Epithelial cell of alveolus of lung (primary cell): Measurements from ENCODE around the gene C1orf56. TPM values are rescaled to one million over a fixed set of nuclear protein-coding genes. Genes with fewer than 3 reads are reported as not detected.

Source experiments
- total RNA-seq: library from RNA; depleted of rRNA; stranded (reverse); fragments of >200 nt; gene quantifications from 2 replicates; pipeline ENCODE4 v1.2.1, GENCODE V29; 2015

C1orf56 gene
- 3.0 and 3.9 TPM in 2 replicates for total RNA-seq

GRCh38 chr1:151047591-151047924, at the start of gene C1orf56:
Gene C1orf56 (plus strand): TSS chr1:151047751. CDS start chr1:151047848, 97 bp downstream.

GRCh38 chr1:151006327-151007052, 41.1 kb upstream of the C1orf56 start, which contains the start of gene MINDY1:
Gene MINDY1 (minus strand): TSS chr1:151006902. CDS start chr1:151002617, 4,285 bp downstream.

GRCh38 chr1:151008244-151009205, 39.0 kb upstream of the C1orf56 start, which contains the start of gene PRUNE1:
Gene PRUNE1 (plus strand): TSS chr1:151008449. CDS start chr1:151008633, 184 bp downstream.

GRCh38 chr1:151036356-151036755, 11.2 kb upstream of the C1orf56 start, which contains the start of gene BNIPL:
Gene BNIPL (plus strand): TSS chr1:151036586. CDS start chr1:151036726, 140 bp downstream.

GRCh38 chr1:151059109-151060006, 11.8 kb downstream of the C1orf56 start, which contains the start of gene CDC42SE1:
Gene CDC42SE1 (minus strand): TSS chr1:151059622. CDS start chr1:151055730, 3,892 bp downstream.

GRCh38 chr1:151060007-151060656, 12.6 kb downstream of the C1orf56 start, which contains the start of gene MLLT11:
Gene MLLT11 (plus strand): TSS chr1:151060397. CDS start chr1:151067225, 6,828 bp downstream.

GRCh38 chr1:151070474-151071276, 23.1 kb downstream of the C1orf56 start, which contains the start of gene GABPB2:
Gene GABPB2 (plus strand): TSS chr1:151070761. CDS start chr1:151088190, 17,429 bp downstream.

Other genes starting within 250 kb of the C1orf56 start
- 27.4 and 136 TPM in 2 replicates for gene CTSK, start 239.5 kb upstream of the C1orf56 start, total RNA-seq
- gene ARNT, start 171.2 kb upstream of the C1orf56 start, total RNA-seq: 23.5 and 58.0 TPM in 2 replicates
- not detected in 2 replicates for gene CTXND2, start 160.6 kb upstream of the C1orf56 start, total RNA-seq
- gene SETDB1, start 121.4 kb upstream of the C1orf56 start, total RNA-seq: 20.0 and 24.9 TPM in 2 replicates
- 124 and 274 TPM in 2 replicates for gene CERS2, start 72.9 kb upstream of the C1orf56 start, total RNA-seq
- gene ANXA9, start 65.5 kb upstream of the C1orf56 start, total RNA-seq: 0.13 TPM in 1 of 2 replicates, not detected in the other
- gene MINDY1, start 40.8 kb upstream of the C1orf56 start, total RNA-seq: 7.8 and 18.1 TPM in 2 replicates
- gene PRUNE1, start 39.3 kb upstream of the C1orf56 start, total RNA-seq: 11.8 and 28.0 TPM in 2 replicates
- 0.13 and 2.3 TPM in 2 replicates for gene BNIPL, start 11.2 kb upstream of the C1orf56 start, total RNA-seq
- gene CDC42SE1, start 11.9 kb downstream of the C1orf56 start, total RNA-seq: 39.0 and 43.8 TPM in 2 replicates
- gene MLLT11, start 12.6 kb downstream of the C1orf56 start, total RNA-seq: 5.8 and 19.0 TPM in 2 replicates
- gene GABPB2, start 23.0 kb downstream of the C1orf56 start, total RNA-seq: 4.5 and 5.7 TPM in 2 replicates
- gene SEMA6C, start 98.9 kb downstream of the C1orf56 start, total RNA-seq: 1.7 and 5.5 TPM in 2 replicates
- not detected in 2 replicates for gene TNFAIP8L2, start 108.9 kb downstream of the C1orf56 start, total RNA-seq
- gene LYSMD1, start 118.2 kb downstream of the C1orf56 start, total RNA-seq: 6.2 and 11.7 TPM in 2 replicates
- 29.5 and 31.0 TPM in 2 replicates for gene SCNM1, start 118.4 kb downstream of the C1orf56 start, total RNA-seq
- not detected in 2 replicates for gene TMOD4, start 128.2 kb downstream of the C1orf56 start, total RNA-seq
- 42.7 and 52.9 TPM in 2 replicates for gene VPS72, start 142.4 kb downstream of the C1orf56 start, total RNA-seq
- 42.2 and 43.2 TPM in 2 replicates for gene PIP5K1A, start 150.8 kb downstream of the C1orf56 start, total RNA-seq
- gene PSMD4, start 207.0 kb downstream of the C1orf56 start, total RNA-seq: 124 and 156 TPM in 2 replicates
- 17.6 and 29.0 TPM in 2 replicates for gene ZNF687, start 234.5 kb downstream of the C1orf56 start, total RNA-seq